Subcutaneous adipose tissue (tissue), 4 donors: Measurements from ENCODE around the gene NARF. TPM values are rescaled to one million over a fixed set of nuclear protein-coding genes. Genes with fewer than 3 reads are reported as not detected.

ENCODE experiments used
- total RNA-seq, 4 donors: library from RNA; depleted of rRNA; stranded (reverse); fragments of >200 nt; gene quantifications; one replicate each; pipeline ENCODE4 v1.1.0, GENCODE V29; 2016
- TF ChIP-seq, protein P1 (sequence below): fragments of 450-650 bp; IDR thresholded peaks from one replicate; pipeline ENCODE4 v1.5.1; 2016; ENCODE audit warnings: low read depth, mild to moderate bottlenecking, control low read depth, antibody characterized with exemption, moderate library complexity

The NARF gene
- total RNA-seq, 4 donors from 2014 or later = 32.6 to 56.7 (median 42.8) TPM

DNA sequence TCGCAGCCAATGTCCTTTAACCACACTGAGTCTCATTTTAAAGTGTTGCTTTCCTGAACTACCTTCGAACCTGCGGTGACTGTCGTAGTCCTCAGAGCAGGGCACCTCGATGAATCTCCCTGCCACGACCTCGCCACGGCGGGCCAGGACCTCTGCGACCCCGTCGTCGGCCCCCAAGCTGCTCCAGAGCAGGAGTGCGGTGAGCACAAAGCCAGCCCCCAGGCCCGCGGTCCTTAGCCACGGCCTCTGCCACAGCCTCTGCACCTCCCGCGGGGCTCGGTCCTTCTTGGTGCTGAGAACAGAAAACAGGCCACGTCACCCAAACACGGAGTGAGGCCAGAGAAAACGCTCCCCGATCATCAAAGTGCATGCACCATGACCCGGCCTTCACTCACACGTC, 43.2 kb upstream of the NARF start:
- TF ChIP-seq, protein P1, sequence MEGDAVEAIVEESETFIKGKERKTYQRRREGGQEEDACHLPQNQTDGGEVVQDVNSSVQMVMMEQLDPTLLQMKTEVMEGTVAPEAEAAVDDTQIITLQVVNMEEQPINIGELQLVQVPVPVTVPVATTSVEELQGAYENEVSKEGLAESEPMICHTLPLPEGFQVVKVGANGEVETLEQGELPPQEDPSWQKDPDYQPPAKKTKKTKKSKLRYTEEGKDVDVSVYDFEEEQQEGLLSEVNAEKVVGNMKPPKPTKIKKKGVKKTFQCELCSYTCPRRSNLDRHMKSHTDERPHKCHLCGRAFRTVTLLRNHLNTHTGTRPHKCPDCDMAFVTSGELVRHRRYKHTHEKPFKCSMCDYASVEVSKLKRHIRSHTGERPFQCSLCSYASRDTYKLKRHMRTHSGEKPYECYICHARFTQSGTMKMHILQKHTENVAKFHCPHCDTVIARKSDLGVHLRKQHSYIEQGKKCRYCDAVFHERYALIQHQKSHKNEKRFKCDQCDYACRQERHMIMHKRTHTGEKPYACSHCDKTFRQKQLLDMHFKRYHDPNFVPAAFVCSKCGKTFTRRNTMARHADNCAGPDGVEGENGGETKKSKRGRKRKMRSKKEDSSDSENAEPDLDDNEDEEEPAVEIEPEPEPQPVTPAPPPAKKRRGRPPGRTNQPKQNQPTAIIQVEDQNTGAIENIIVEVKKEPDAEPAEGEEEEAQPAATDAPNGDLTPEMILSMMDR = no peak

DNA sequence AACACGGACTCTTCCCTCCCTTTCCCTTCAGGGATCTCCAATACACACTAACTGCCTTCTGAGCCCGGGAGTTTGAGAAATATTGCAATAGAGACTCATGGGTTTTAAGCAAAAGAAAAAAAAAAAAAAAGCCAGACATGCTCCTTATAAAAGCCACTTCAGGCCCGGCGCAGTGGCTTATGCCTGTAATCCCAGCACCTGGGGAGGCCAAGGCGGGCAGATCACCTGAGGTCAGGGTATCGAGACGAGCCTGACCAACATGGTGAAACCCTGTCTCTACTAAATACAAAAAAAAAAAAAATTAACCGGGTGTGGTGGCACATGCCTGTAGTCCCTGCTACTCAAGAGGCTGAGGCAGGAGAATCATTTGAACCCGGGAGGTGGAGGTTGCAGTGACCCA, 42.8 kb upstream of the NARF start:
- TF ChIP-seq, protein P1 = no peak

DNA sequence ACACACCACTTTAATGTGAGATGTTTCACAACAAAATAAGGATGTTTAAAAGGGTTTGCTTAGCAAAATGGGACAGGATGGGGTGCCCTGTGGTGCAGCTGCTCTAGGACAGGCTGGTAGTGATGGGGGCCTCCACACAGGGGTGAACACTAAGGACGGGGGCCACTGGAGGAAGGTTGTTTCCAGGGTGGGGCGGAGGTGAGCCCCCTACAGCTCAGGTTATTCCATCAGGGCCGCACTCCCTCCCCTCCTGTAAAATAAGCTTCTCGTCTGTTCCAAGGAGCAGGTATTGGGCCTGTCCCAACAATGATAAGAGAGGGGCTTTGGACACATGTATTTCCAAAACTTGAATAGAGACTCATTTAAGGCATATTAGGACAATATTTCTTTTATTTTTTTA, 42.3 kb upstream of the NARF start:
- TF ChIP-seq, protein P1 = no peak

DNA sequence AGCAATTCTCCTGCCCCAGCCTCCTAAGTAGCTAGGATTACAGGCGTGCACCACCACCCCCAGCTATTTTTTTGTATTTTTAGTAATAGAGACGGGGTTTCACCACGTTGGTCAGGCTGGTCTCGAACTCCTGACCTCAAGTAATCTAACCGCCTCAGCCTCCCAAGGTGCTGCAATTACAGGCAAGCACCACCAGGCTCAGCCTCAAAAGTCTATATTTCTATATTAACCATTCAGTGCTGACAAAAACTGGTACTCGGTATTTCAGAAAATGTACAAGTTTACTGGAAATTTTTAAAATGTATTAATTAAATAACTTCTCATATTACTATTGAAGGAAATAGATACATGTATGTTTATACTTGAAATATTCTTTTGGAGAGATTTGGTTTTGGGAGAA, 41.8 kb upstream of the NARF start:
- TF ChIP-seq, protein P1 = no peak

DNA sequence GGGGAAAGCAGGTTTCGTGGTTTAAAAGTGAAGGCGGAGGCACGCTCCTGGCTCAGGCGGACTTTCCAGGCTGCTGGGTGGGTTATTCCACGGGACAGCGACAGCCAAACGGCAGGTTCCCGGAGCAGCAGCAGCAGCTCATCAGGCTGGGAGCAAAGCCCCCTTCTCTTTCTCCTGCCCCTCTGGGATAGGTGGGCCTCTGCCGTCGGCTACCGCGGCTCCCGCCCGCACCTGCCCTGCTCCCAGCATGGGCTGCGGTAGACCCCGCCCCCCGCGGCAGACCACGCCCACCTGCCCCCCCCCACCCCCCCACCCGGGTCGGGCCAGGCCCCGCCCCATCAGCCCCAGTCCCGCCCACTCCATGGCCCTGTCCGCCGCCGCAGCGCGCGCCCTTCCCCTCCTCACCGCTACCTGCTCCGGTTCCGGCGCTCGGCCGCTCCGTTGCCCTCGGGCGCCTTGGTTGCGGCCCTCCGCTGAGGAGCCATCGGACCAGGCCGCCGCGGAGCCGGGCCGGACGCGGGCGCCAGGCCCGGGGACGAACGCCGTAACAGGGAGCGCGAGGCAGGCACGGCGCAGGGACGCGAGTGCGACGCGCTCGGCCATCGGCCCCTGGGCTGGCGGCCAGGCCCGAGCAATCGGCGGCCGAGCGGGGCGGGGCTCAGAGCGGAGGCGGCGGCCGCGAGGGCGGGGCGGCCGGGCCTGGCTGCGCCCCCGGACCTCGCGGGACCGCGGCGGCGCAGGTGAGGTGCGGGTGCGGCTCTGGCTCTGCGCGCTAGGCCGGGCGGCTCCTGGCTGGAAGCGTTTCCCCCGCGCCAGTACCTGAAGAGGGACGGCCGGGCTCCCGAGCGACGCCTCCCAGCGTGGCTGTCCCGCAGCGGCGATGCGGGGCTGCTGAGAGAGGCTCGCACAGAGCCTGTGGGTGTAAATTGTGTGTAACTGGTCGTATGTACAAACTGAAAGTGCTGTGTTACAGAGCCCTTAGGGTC, 40.2 kb upstream of the NARF start, which contains the start of the genes HEXD and OGFOD3:
Gene HEXD (plus strand): TSS at position 347 of the 986 bp plus-strand sequence. CDS start 1,453 bp downstream, outside the sequence.
Gene OGFOD3 (minus strand): TSS at position 586 of the 986 bp plus-strand sequence. CDS start 101 bp downstream, at position 485.
- TF ChIP-seq, protein P1 = no peak

DNA sequence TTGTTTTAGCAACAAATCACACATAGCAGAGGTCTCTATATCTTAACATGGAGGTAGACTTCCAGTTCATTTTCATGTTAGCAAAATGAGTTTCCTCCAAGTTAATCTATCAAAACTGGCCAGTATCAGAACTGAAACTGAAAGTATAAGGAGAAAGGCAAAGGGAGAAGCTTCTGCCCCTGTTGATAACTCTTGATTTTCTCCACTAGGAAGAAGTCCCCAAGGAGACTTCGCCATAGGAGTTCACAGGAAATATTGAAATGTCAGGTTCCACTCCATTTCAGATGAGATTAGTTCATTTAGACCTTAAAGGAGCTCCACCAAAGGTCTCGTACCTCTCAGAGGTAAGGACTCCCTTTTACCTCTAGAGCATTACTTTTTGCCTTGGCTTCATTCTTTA, 39.0 kb upstream of the NARF start:
- TF ChIP-seq, protein P1 = no peak
